Myocyte (in vitro differentiated cells): Measurements from ENCODE around the gene PABPN1. TPM values are rescaled to one million over a fixed set of nuclear protein-coding genes. Genes with fewer than 3 reads are reported as not detected.

ENCODE experiments used
- DNase-seq: peaks from one replicate; pipeline ENCODE4 v3.0.0-alpha.2; 2012; ENCODE audit warnings: low read depth
- polyA plus RNA-seq: library from polyadenylated mRNA; unstranded; fragments of >200 nt; gene quantifications from one replicate; pipeline ENCODE4 v1.2.1, GENCODE V29; 2012; ENCODE audit warnings: missing spikeins
- total RNA-seq: library from RNA; depleted of rRNA; stranded (reverse); fragments of >200 nt; gene quantifications from 2 replicates; pipeline ENCODE4 v1.2.3, GENCODE V29; 2014

Gene PABPN1
- 90.2 and 90.5 TPM in 2 replicates for total RNA-seq
- polyA plus RNA-seq: 159 TPM

- peak; percentile 100 for DNase-seq
These were observed at the start of gene PABPN1 for GRCh38 chr14:23320584-23321571. PABPN1 (plus strand) TSS chr14:23321457; CDS start chr14:23321470, 13 bp downstream.

GRCh38 chr14:23275412-23275811 is 45.8 kb upstream of the PABPN1 start:
- no peak for DNase-seq

GRCh38 chr14:23277189-23277588 is 44.1 kb upstream of the PABPN1 start:
- no peak for DNase-seq

GRCh38 chr14:23277928-23278327 is 43.3 kb upstream of the PABPN1 start:
- DNase-seq: peak; percentile 24

GRCh38 chr14:23281247-23281646 is 40.0 kb upstream of the PABPN1 start:
- DNase-seq: no peak

- peak; percentile 16 for DNase-seq
These were observed 36.4 kb upstream of the PABPN1 start for GRCh38 chr14:23284654-23285529.

- no peak for DNase-seq
These were observed 35.7 kb upstream of the PABPN1 start for GRCh38 chr14:23285530-23286019.

GRCh38 chr14:23286020-23286901 is 35.0 kb upstream of the PABPN1 start, which contains the start of gene HOMEZ:
HOMEZ (minus strand) TSS chr14:23286132; CDS start chr14:23285952, 180 bp downstream.
- DNase-seq: peak; percentile 99

- DNase-seq: no peak
These were observed 34.3 kb upstream of the PABPN1 start for GRCh38 chr14:23286902-23287479.

GRCh38 chr14:23294734-23295561 is 26.3 kb upstream of the PABPN1 start:
- peak; percentile 69 for DNase-seq

- no peak for DNase-seq
These were observed 25.1 kb upstream of the PABPN1 start for GRCh38 chr14:23296012-23296777.

GRCh38 chr14:23297096-23297495 is 24.2 kb upstream of the PABPN1 start:
- no peak for DNase-seq

GRCh38 chr14:23297611-23298277 is 23.5 kb upstream of the PABPN1 start:
- no peak for DNase-seq

- peak; percentile 64 for DNase-seq
These were observed 21.9 kb upstream of the PABPN1 start for GRCh38 chr14:23299211-23299957.

- no peak for DNase-seq
These were observed 21.1 kb upstream of the PABPN1 start for GRCh38 chr14:23299986-23300686.

- peak; percentile 24 for DNase-seq
These were observed 20.5 kb upstream of the PABPN1 start for GRCh38 chr14:23300687-23301223.
